C4-2B (cell line): Measurements from ENCODE around the gene GALNT3.

ENCODE experiments used
- H3K27ac ChIP-seq: fragments of 450-650 bp; 2 replicates; pipeline ENCODE4 v1.5.1; 2017
- ZFX ChIP-seq: fragments of 450-650 bp; IDR thresholded peaks from 2 replicates; pipeline ENCODE4 v1.6.1; 2017
- TF ChIP-seq, protein P1 (sequence below): fragments of 450-650 bp; conservative IDR thresholded peaks from 2 replicates; pipeline ENCODE4 v1.5.1; 2017; ENCODE audit warnings: mild to moderate bottlenecking

GALNT3 gene

DNA sequence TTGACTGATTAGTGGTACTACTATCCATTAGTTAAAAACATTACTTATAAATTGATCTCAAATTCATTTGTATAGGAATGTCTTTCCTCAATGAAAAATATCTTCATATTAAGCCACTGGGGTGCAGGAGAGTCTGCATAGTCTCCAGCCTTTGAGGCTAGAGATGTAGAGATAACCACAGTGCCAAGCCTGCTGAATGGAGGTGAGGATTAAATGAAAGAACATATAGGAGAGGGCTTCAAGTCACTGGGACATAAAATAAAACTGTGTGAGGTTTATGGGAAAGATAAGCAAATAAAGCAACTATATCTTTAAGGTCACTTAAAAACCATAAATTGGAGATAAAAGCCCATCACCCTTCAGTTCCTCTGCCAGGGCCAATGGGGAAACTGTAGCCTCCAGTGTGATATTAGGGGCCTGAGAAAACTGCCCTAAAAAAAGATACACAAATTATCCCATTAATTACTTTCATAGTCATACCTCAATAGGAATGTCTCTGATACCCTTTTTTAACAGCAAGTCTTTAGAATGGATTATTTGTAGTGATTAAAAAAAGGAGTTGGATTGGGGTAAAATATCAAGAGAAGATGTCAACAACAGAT is 27.6 kb downstream of the GALNT3 start:
- no peak overlapping the region for H3K27ac ChIP-seq
- no peak for TF ChIP-seq ZFX
- TF ChIP-seq, protein P1, sequence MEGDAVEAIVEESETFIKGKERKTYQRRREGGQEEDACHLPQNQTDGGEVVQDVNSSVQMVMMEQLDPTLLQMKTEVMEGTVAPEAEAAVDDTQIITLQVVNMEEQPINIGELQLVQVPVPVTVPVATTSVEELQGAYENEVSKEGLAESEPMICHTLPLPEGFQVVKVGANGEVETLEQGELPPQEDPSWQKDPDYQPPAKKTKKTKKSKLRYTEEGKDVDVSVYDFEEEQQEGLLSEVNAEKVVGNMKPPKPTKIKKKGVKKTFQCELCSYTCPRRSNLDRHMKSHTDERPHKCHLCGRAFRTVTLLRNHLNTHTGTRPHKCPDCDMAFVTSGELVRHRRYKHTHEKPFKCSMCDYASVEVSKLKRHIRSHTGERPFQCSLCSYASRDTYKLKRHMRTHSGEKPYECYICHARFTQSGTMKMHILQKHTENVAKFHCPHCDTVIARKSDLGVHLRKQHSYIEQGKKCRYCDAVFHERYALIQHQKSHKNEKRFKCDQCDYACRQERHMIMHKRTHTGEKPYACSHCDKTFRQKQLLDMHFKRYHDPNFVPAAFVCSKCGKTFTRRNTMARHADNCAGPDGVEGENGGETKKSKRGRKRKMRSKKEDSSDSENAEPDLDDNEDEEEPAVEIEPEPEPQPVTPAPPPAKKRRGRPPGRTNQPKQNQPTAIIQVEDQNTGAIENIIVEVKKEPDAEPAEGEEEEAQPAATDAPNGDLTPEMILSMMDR = no peak

DNA sequence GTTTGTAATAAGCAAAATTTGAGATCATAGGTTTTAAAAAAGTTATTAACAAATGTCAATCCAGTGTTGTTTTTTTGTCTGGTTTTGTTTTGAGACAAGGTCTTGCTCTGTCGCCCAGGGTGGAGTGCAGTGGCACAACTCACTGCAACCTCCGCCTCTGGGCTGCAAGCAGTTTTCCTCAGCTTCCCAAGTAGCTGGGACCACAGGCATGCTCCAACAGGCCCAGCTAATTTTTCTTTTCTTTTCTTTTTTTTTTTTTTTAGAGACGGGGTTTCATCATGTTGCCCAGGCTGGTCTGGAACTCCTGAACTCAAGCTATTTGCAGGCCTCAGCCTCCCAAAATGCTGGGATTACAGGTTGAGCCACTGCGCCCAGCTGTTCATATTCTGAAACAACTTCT is 31.3 kb downstream of the GALNT3 start:
- TF ChIP-seq, protein P1 = no peak
- H3K27ac ChIP-seq = no peak overlapping the region

DNA sequence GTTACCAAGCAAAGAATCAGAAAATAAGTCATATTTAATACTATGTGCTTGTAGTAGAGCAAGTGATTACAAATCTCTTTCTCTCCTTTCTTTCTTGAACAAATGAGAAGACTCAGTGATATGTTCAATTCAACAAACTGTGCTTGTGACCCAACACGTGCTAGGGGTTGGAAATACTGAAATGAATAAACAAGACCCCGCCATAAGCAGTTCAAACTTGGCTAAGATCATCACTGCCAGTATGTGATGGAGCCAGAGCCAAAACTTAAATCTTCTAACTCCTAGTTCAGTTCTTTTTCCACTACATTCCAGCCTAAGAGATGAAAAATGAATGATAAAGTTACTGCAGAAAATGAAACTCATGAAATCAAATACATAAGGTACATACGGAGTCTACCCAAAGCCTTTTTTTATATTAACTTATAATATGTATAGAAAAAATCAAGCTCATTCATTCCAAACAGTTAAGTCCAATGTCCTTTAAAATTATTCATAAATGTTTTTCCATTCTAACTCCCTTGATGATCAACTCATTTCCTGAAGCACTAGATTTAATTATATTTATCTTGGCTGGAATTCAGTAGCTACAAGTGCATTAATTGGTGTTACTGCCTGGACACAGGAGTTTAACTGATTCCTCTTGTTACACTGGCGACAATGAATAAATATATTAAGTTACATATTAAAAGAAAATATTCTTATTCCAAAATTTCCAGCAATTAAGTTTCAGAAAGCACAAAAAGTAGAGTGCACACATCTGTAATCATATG is 36.0 kb downstream of the GALNT3 start:
- TF ChIP-seq, protein P1 = no peak
- no peak for TF ChIP-seq ZFX

GRCh38 chr2:165746501-165746900 is 47.5 kb downstream of the GALNT3 start:
- H3K27ac ChIP-seq = no peak overlapping the region
- TF ChIP-seq, protein P1 = no peak
- no peak for TF ChIP-seq ZFX

More for the DNA sequence above, 36.0 kb downstream of the GALNT3 start:
- no peak overlapping the region for H3K27ac ChIP-seq

DNA sequence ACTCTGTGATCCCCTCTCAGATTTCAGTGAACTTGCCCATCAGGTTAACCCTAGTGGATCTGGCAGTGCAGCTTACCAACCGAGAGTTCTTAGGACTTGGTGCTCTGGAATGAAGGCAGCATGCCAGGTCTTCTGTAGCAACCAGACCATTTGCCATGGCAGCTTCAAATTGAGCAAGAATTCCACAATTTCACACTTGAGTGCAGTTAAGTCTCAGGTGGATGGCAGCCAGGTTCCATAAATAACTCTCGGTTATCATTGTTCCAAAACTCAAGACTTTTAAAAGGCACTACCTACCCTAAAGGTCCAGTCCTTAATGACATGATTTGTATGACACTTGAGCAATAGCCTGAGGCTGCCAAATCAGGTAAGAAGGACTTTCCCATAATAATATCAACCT is 48.1 kb downstream of the GALNT3 start:
- TF ChIP-seq, protein P1 = no peak
- no peak for TF ChIP-seq ZFX
- H3K27ac ChIP-seq = no peak overlapping the region

DNA sequence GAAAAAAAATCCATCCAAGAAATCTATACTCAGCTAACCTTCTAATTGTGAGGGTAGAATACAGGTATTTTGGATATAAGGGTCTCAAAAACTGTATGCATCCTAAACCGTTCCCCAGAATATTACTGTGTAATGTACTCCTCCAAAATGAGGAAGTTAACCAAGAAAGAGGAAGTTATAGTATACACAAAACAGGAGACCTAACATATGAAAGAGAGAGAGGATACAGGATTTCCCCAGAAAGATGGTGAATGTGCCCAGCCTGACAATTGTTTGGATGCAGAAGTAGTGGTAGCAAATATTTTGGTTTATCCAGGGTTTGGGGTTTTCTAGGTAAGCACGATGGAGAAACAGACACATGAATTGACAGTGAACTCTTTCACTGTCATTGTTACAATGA is 50.6 kb downstream of the GALNT3 start:
- no peak for TF ChIP-seq ZFX
- H3K27ac ChIP-seq = no peak overlapping the region

DNA sequence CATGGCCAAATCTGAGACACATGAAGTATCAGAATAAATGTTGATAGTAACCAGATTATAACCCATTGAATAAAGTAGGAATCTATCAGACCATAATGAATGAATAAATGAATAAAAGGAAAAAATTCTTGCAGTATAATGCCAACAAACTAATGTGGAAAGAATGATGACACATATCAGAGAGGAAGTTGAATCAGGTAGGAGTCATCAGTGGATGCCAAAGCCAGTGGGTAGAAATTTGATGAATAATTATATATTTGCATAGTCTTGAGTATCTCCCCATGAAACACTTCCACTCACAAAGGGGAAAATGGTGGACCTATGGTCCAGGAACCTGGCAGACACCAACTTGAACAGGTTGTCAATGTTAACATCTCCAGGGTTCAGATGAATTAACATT is 68.6 kb downstream of the GALNT3 start:
- no peak overlapping the region for H3K27ac ChIP-seq
- TF ChIP-seq, protein P1 = no peak
- no peak for TF ChIP-seq ZFX

DNA sequence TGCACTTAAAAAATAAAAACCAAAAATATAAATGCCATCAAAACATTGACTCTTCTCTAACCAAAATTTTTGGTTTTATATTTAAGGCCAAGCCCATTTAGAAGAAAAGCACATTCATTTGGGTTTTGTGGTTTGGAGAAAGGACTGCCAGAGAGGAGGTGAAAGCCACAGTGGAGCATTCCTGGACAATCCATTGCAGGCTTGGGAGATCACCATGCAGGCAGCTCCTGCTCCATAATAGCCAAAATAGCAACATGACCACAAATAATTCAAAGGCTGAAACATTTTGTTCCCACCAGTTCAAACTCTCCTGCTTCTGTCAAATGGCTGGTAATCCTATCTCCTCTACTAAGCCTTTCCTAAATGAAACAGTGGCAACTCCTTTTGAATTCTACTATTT is 73.5 kb downstream of the GALNT3 start:
- no peak for TF ChIP-seq ZFX
- TF ChIP-seq, protein P1 = no peak
- no peak overlapping the region for H3K27ac ChIP-seq
